ENCODE measurements around the gene CRIP1.

The CRIP1 gene

GRCh38 chr14:105525326-105525725 is 38.6 kb downstream of the CRIP1 start:
- H3K4me3 ChIP-seq (ENCODE audit: low read depth, low read length) = no peak overlapping the region
- TF ChIP-seq CTCF (IDR thresholded peaks at IDR 0.05; ENCODE audit: low read depth, low read length) = no peak

GRCh38 chr14:105525861-105526775 is 39.4 kb downstream of the CRIP1 start, which contains the start of gene TMEM121:
Gene TMEM121, plus strand, starts transcription at chr14:105526583. Its CDS starts 2,252 bp downstream, at chr14:105528835.
- no peak for TF ChIP-seq CTCF (IDR thresholded peaks at IDR 0.05; ENCODE audit: low read depth, low read length)
- peak within 1 kb of the TSS; percentile 62 for H3K4me3 ChIP-seq (ENCODE audit: low read depth, low read length)

DNA sequence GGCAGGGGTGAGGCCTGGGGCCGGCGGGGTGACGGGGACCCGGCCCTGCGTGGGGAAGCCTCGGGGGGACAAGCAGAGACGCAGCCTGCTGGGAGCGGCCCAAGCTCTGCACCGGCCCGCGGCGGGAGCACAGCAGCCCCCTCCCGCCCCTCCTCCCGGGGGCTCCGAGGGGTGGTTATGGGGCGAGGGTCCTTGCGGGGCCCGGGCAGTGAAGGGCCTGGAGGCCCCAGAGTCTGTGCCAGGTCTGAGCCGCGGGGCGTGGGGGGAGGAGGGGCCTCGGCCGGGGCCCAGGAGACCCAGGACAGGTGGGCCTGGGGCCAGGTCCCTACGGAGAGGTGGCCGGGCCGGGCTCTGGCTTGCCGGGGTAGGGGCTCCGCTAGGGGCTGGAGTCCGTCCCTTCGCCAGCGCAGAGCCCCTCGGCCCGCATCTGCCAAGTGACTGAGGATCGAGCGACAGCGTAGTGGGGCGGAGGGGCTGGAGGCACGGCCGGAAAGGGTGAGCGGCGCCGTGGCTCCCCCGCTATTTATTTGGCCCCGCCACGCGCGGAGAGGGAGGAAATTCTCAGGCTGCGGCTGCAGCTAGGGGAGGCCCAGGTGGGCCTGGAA is 40.2 kb downstream of the CRIP1 start:
- H3K4me3 ChIP-seq (ENCODE audit: low read depth, low read length) = peak overlapping the region; percentile 62
- no peak for TF ChIP-seq CTCF (IDR thresholded peaks at IDR 0.05; ENCODE audit: low read depth, low read length)

GRCh38 chr14:105527381-105527825 is 40.7 kb downstream of the CRIP1 start:
- H3K4me3 ChIP-seq (ENCODE audit: low read depth, low read length) = peak overlapping the region; percentile 62
- no peak for TF ChIP-seq CTCF (IDR thresholded peaks at IDR 0.05; ENCODE audit: low read depth, low read length)

- peak; percentile 61 for TF ChIP-seq CTCF (IDR thresholded peaks at IDR 0.05; ENCODE audit: low read depth, low read length)
- peak overlapping the region; percentile 62 for H3K4me3 ChIP-seq (ENCODE audit: low read depth, low read length)
Measured at GRCh38 chr14:105527826-105528585, 41.3 kb downstream of the CRIP1 start.

- no peak overlapping the region; the same call in 1 of the 2 replicates for H3K4me3 ChIP-seq (ENCODE audit: low read depth, low read length)
Measured at GRCh38 chr14:105528586-105529318, 42.1 kb downstream of the CRIP1 start.

More at GRCh38 chr14:105528586-105529318, 42.1 kb downstream of the CRIP1 start:
- TF ChIP-seq CTCF (IDR thresholded peaks at IDR 0.05; ENCODE audit: low read depth, low read length) = no peak
